Trophoblast cell (in vitro differentiated cells and primary cell): ENCODE results near the gene TNFAIP2.

ENCODE experiments used
- DNase-seq, 2 donors: peaks; one replicate each; pipeline ENCODE4 v3.0.0-alpha.2; 2016
- H2AFZ ChIP-seq: 2 replicates; pipeline ENCODE4 v1.6.1; 2013; ENCODE audit warnings: low read length, moderate library complexity, mild to moderate bottlenecking; ENCODE audit not compliant: insufficient read depth, poor library complexity
- H2AK5ac ChIP-seq: 2 replicates; pipeline ENCODE4 v1.6.1; 2013; ENCODE audit warnings: mild to moderate bottlenecking, low read length
- H2BK120ac ChIP-seq: 2 replicates; pipeline ENCODE4 v1.6.1; 2013; ENCODE audit warnings: low read length, mild to moderate bottlenecking, moderate library complexity; ENCODE audit not compliant: insufficient read depth, poor library complexity
- H2BK12ac ChIP-seq: 2 replicates; pipeline ENCODE4 v1.6.1; 2013; ENCODE audit warnings: mild to moderate bottlenecking, low read length, moderate library complexity
- H2BK5ac ChIP-seq: 2 replicates; pipeline ENCODE4 v1.6.1; 2013; ENCODE audit warnings: low read length, low read depth, moderate library complexity, mild to moderate bottlenecking; ENCODE audit not compliant: poor library complexity
- H3K14ac ChIP-seq: 2 replicates; pipeline ENCODE4 v1.6.1; 2013; ENCODE audit warnings: mild to moderate bottlenecking, low read length
- H3K18ac ChIP-seq: 2 replicates; pipeline ENCODE4 v1.6.1; 2013; ENCODE audit warnings: mild to moderate bottlenecking, low read length
- H3K23ac ChIP-seq: 2 replicates; pipeline ENCODE4 v1.6.1; 2013; ENCODE audit warnings: low read length
- H3K27ac ChIP-seq: 2 replicates; pipeline ENCODE4 v1.5.1; 2013; ENCODE audit warnings: low read depth, mild to moderate bottlenecking, inconsistent platforms, low read length, moderate library complexity
- H3K27me3 ChIP-seq: 2 replicates; pipeline ENCODE4 v1.6.1; 2013; ENCODE audit warnings: inconsistent platforms, mild to moderate bottlenecking, low read length, moderate library complexity; ENCODE audit not compliant: insufficient read depth
- H3K36me3 ChIP-seq, 2 experiments: 1 replicate in 1 of 2; 2 replicates in 1 of 2; pipeline ENCODE4 v1.6.1; 2013; ENCODE audit warnings: low read length in 2 of 2, mild to moderate bottlenecking in 2 of 2, moderate library complexity in 1 of 2; ENCODE audit not compliant: insufficient read depth in 2 of 2, control insufficient read depth in 1 of 2
- H3K4ac ChIP-seq: 2 replicates; pipeline ENCODE4 v1.6.1; 2013; ENCODE audit warnings: low read depth, mild to moderate bottlenecking, low read length, moderate library complexity
- H3K4me1 ChIP-seq, 2 experiments: 1 replicate in 1 of 2; 2 replicates in 1 of 2; pipeline ENCODE4 v1.6.1; 2013; ENCODE audit warnings: low read length in 2 of 2, mild to moderate bottlenecking in 2 of 2, moderate library complexity in 1 of 2; ENCODE audit not compliant: insufficient read depth in 2 of 2, control insufficient read depth in 1 of 2
- H3K4me2 ChIP-seq: 2 replicates; pipeline ENCODE4 v1.6.1; 2013; ENCODE audit warnings: inconsistent platforms, mild to moderate bottlenecking, low read length, moderate library complexity
- H3K4me3 ChIP-seq: 2 replicates; pipeline ENCODE4 v1.5.1; 2013; ENCODE audit warnings: mild to moderate bottlenecking, low read depth, low read length, inconsistent platforms
- H3K79me1 ChIP-seq: one replicate; pipeline ENCODE4 v1.6.1; 2013; ENCODE audit warnings: low read length
- H3K79me2 ChIP-seq: 2 replicates; pipeline ENCODE4 v1.6.1; 2013; ENCODE audit warnings: low read length, mild to moderate bottlenecking; ENCODE audit not compliant: control insufficient read depth, insufficient read depth, poor library complexity
- H3K9ac ChIP-seq: 2 replicates; pipeline ENCODE4 v1.6.1; 2013; ENCODE audit warnings: mild to moderate bottlenecking, low read length
- H3K9me3 ChIP-seq: 2 replicates; pipeline ENCODE4 v1.6.1; 2013; ENCODE audit warnings: low read depth, mild to moderate bottlenecking, control low read depth, inconsistent platforms, low read length; ENCODE audit not compliant: insufficient read depth
- H4K12ac ChIP-seq: 2 replicates; pipeline ENCODE4 v1.6.1; 2013; ENCODE audit warnings: low read depth, mild to moderate bottlenecking, low read length, moderate library complexity
- H4K8ac ChIP-seq: 2 replicates; pipeline ENCODE4 v1.6.1; 2013; ENCODE audit warnings: low read depth, mild to moderate bottlenecking, low read length, moderate library complexity
- H4K91ac ChIP-seq: one replicate; pipeline ENCODE4 v1.6.1; 2013; ENCODE audit warnings: low read depth, mild to moderate bottlenecking, low read length, moderate library complexity
- WGBS: extraction: QIAGEN DNeasy Blood & Tissue Kit; methylation state at CpG from one replicate; pipeline ENCODE4 v1.1.7; 2013; ENCODE audit warnings: missing lambda C conversion rate; ENCODE audit not compliant: insufficient read length, insufficient coverage; ENCODE audit errors: extremely low coverage; 5-methylcytosine and 5-hydroxymethylcytosine counted together

TNFAIP2 gene

GRCh38 chr14:103111232-103111868 is 11.9 kb upstream of the TNFAIP2 start:
- H3K4me2 ChIP-seq, result no peak overlapping the region
- H2BK12ac ChIP-seq, result peak overlapping the region; percentile 51
- H3K4me1 ChIP-seq, result peaks cover 19 to 27% of the 10 kb centered on the region in 2 experiments
- H3K9ac ChIP-seq, result no peak overlapping the region
- peak overlapping the region; percentile 64 for H2AK5ac ChIP-seq
- H3K23ac ChIP-seq, result no peak overlapping the region
- no peak overlapping the region for H3K4ac ChIP-seq
- H4K91ac ChIP-seq, result peak overlapping the region; percentile 52
- H3K27me3 ChIP-seq, result no peaks in the 10 kb centered on the region
- no peak for DNase-seq
- peak overlapping the region; percentile 25 for H3K18ac ChIP-seq
- no peak overlapping the region for H4K12ac ChIP-seq
- H3K79me1 ChIP-seq, result peaks cover 18% of the 10 kb centered on the region
- no peak overlapping the region for H3K4me3 ChIP-seq
- peak overlapping the region; percentile 9 for H2BK5ac ChIP-seq
- H2BK120ac ChIP-seq, result peak overlapping the region; percentile 75
- no peak overlapping the region for H3K27ac ChIP-seq
- H3K79me2 ChIP-seq, result peaks cover 2% of the 10 kb centered on the region
- no peaks in the 10 kb centered on the region for H3K36me3 ChIP-seq
- no CpG with 5 or more reads among the region's 6 CpGs for WGBS
- H4K8ac ChIP-seq, result peak overlapping the region; percentile 9
- no peak overlapping the region for H2AFZ ChIP-seq
- H3K9me3 ChIP-seq, result no peaks in the 10 kb centered on the region
- H3K14ac ChIP-seq, result peak overlapping the region; percentile 47

GRCh38 chr14:103112400-103113243 is 10.6 kb upstream of the TNFAIP2 start:
- no peak overlapping the region for H4K8ac ChIP-seq
- no peak overlapping the region for H2BK5ac ChIP-seq
- peaks cover 18% of the 10 kb centered on the region for H3K79me1 ChIP-seq
- no peak for DNase-seq
- no peak overlapping the region for H4K12ac ChIP-seq
- no peaks in the 10 kb centered on the region for H3K9me3 ChIP-seq
- H2AK5ac ChIP-seq, result no peak overlapping the region
- H4K91ac ChIP-seq, result peak overlapping the region; percentile 40
- no peak overlapping the region for H3K18ac ChIP-seq
- H3K4me3 ChIP-seq, result no peak overlapping the region
- no peaks in the 10 kb centered on the region for H3K27me3 ChIP-seq
- H3K4me2 ChIP-seq, result no peak overlapping the region
- no peak overlapping the region for H2AFZ ChIP-seq
- H3K79me2 ChIP-seq, result peaks cover 2% of the 10 kb centered on the region
- peaks cover 19 to 27% of the 10 kb centered on the region in 2 experiments for H3K4me1 ChIP-seq
- H3K23ac ChIP-seq, result no peak overlapping the region
- H2BK120ac ChIP-seq, result peak overlapping the region; percentile 25
- H3K4ac ChIP-seq, result no peak overlapping the region
- no CpG with 5 or more reads among the region's 11 CpGs for WGBS
- no peaks in the 10 kb centered on the region for H3K36me3 ChIP-seq
- H2BK12ac ChIP-seq, result no peak overlapping the region
- no peak overlapping the region for H3K27ac ChIP-seq
- H3K9ac ChIP-seq, result no peak overlapping the region
- H3K14ac ChIP-seq, result no peak overlapping the region

- Histone ChIP-seq H3K27me3 (no peaks in the 10 kb centered on the region), H3K4me1 (peaks cover 19 to 27% of the 10 kb centered on the region in 2 experiments), H3K79me2 (peaks cover 2% of the 10 kb centered on the region), H4K8ac (no peak overlapping the region), H2BK120ac (no peak overlapping the region), H3K36me3 (no peaks in the 10 kb centered on the region), H3K18ac (no peak overlapping the region), H3K4ac (no peak overlapping the region), H3K23ac (no peak overlapping the region), H3K14ac (no peak overlapping the region), H4K91ac (peak overlapping the region; percentile 10), H3K9ac (no peak overlapping the region), H3K9me3 (no peaks in the 10 kb centered on the region), H3K4me3 (no peak overlapping the region), H3K79me1 (peaks cover 15% of the 10 kb centered on the region), H4K12ac (no peak overlapping the region), H3K27ac (no peak overlapping the region), H2AFZ (no peak overlapping the region), H3K4me2 (no peak overlapping the region), H2BK12ac (peak overlapping the region; percentile 6), H2AK5ac (no peak overlapping the region), H2BK5ac (no peak overlapping the region)
- no peak for DNase-seq
- no CpG with 5 or more reads among the region's 5 CpGs for whole genome bisulfite sequencing
These were observed 10.0 kb upstream of the TNFAIP2 start for GRCh38 chr14:103113303-103113702.

DNA sequence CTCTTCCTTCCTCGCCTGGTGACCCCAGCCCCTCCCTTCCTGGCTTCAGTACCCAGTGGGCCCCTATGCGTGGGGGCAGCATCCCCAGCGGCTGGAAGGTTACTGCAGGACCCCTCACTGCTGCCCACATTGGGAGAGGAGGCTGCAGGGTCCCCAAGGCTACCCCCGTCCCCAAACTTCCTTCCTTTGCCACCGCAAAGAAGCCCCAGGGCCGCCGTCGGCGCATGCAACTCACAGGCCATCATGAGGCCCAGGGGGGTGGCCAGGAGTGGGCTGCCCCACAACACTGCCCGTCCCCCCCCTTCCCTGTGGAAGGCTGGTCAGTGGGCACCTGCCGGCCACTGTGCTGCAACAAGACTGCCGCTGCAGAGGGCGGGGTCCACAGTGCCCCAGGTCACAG is 9.5 kb upstream of the TNFAIP2 start:
- no peak for DNase-seq
- no peaks in the 10 kb centered on the region for H3K36me3 ChIP-seq

More for the DNA sequence above, 9.5 kb upstream of the TNFAIP2 start:
- Histone ChIP-seq H3K4ac (no peak overlapping the region), H2BK120ac (no peak overlapping the region), H3K9me3 (no peaks in the 10 kb centered on the region), H4K12ac (no peak overlapping the region), H3K4me3 (no peak overlapping the region), H3K27ac (no peak overlapping the region), H3K18ac (no peak overlapping the region), H2AFZ (no peak overlapping the region), H2AK5ac (no peak overlapping the region), H3K79me2 (peaks cover 2% of the 10 kb centered on the region), H3K79me1 (peaks cover 13% of the 10 kb centered on the region), H3K4me2 (no peak overlapping the region), H4K8ac (no peak overlapping the region), H3K14ac (no peak overlapping the region), H2BK5ac (no peak overlapping the region), H2BK12ac (peak overlapping the region; percentile 6), H3K9ac (no peak overlapping the region), H3K4me1 (peaks cover 19 to 27% of the 10 kb centered on the region in 2 experiments), H4K91ac (no peak overlapping the region), H3K27me3 (no peaks in the 10 kb centered on the region), H3K23ac (no peak overlapping the region)
- no CpG with 5 or more reads among the region's 13 CpGs for WGBS
